Stimulated activated CD8-positive, alpha-beta memory T cell treated with anti-CD3 and anti-CD28 coated beads, Interleukin-2, amount 100 ng/mL, for 48 hours (primary cell): ENCODE measurements around the gene ATAD3A.

Experiments
- DNase-seq, 2 donors: peaks; one replicate each; pipeline ENCODE4 v3.0.0-alpha.2; 2020; ENCODE audit warnings: low read depth in 2 of 2

The ATAD3A gene

GRCh38 chr1:1582585-1583346, 70.8 kb downstream of the ATAD3A start:
- DNase-seq, result no peak

DNA sequence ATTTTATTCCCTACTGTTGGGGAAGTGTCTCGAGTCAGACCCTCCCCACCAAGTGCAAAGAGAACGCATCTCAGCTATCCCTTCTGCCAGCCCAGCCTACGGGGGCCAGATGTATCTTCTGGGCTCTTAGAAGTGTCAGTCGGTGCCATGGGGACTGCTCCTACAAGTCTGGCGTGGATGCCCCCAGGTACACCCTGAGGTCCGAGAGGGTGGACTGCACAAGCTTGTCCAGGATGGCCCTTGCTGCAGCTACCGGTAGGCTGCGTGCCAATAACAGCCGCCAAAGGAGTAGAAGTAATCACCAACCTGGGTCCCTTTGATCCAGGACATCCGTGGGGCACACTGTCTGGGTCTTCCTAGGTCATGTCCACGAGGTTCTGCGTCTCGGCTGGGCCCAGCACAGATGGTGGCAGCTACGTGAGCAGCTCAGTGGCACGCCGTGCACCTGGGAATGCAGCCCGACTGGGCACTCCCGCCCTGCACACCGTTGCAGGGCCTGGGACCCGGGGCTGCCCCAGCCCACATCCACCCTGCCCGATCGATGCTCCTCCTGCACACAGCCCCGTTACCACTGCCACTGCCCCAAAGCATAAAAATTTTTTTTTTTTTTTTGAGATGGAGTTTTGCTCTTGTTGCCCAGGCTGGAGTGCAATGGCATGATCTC, 71.5 kb downstream of the ATAD3A start:
- no peak for DNase-seq
